Hair follicular keratinocyte (primary cell): ENCODE measurements around the gene HSD17B13. TPM values are rescaled to one million over a fixed set of nuclear protein-coding genes. Genes with fewer than 3 reads are reported as not detected.

Source experiments
- total RNA-seq: library from RNA; depleted of rRNA; stranded (reverse); fragments of >200 nt; gene quantifications from 2 replicates; pipeline ENCODE4 v1.2.3, GENCODE V29; 2015

The HSD17B13 gene
- not detected in 2 replicates for total RNA-seq

GRCh38 chr4:87322754-87323153 lies at the start of gene HSD17B13:
HSD17B13 (minus strand) TSS chr4:87322882; CDS start chr4:87322841, 41 bp downstream.

Other genes starting within 250 kb of the HSD17B13 start
- gene KLHL8, start 102.3 kb downstream of the HSD17B13 start, total RNA-seq = 4.4 TPM in 2 replicates
- gene HSD17B11, start 68.3 kb upstream of the HSD17B13 start, total RNA-seq = 4.3 and 16.7 TPM in 2 replicates
- gene NUDT9, start 99.7 kb upstream of the HSD17B13 start, total RNA-seq = 11.6 and 13.0 TPM in 2 replicates
- not detected in 2 replicates for gene SPARCL1, start 206.5 kb upstream of the HSD17B13 start, total RNA-seq